Esophagus squamous epithelium (tissue), 5 donors: ENCODE measurements around the gene RSAD2. TPM values are rescaled to one million over a fixed set of nuclear protein-coding genes. Genes with fewer than 3 reads are reported as not detected.

Source experiments
- DNase-seq: peaks from one replicate; lab custom pipeline; 2025; lab: John Stamatoyannopoulos, UW
- H3K27ac ChIP-seq, 4 donors: fragments of 200-600 bp; sonication (generic); one replicate each; pipeline ENCODE4 v1.5.1; 2016 to 2019; ENCODE audit warnings: mild to moderate bottlenecking in 1 of 4
- H3K27me3 ChIP-seq, 4 donors: fragments of 200-600 bp; sonication (generic); 1 replicate in 3 of 4; 2 replicates in 1 of 4; pipeline versions ENCODE4 v1.5.1 to v1.6.0; 2017 to 2021; ENCODE audit warnings: antibody characterized with exemption in 1 of 4
- H3K36me3 ChIP-seq, 3 donors: fragments of 200-600 bp; sonication (generic); one replicate each; pipeline ENCODE4 v1.5.1; 2016 to 2019
- H3K4me1 ChIP-seq, 3 donors: fragments of 200-600 bp; sonication (generic); one replicate each; pipeline ENCODE4 v1.5.1; 2017 to 2019
- H3K4me3 ChIP-seq, 4 donors: fragments of 200-600 bp; sonication (generic); 1 replicate in 3 of 4; 2 replicates in 1 of 4; pipeline ENCODE4 v1.5.1; 2016 to 2019; ENCODE audit warnings: mild to moderate bottlenecking in 2 of 4, moderate library complexity in 1 of 4
- H3K9me3 ChIP-seq, 3 donors: fragments of 200-600 bp; sonication (generic); one replicate each; pipeline ENCODE4 v1.5.1; 2016 to 2019
- POLR2A ChIP-seq, 4 donors: fragments of 450-650 bp; IDR thresholded peaks; one replicate each; pipeline ENCODE4 v1.6.1; 2017; ENCODE audit warnings: antibody characterized with exemption in 4 of 4, mild to moderate bottlenecking in 4 of 4, moderate library complexity in 3 of 4
- WGBS, 2 donors: methylation state at CpG; one replicate each; pipeline ENCODE4 v1.1.5; 2018; 5-methylcytosine and 5-hydroxymethylcytosine counted together
- intact Hi-C: fragments of 100-400 bp; cut with DNase I; formaldehyde crosslinking; loops from one replicate; pipeline ENCODE4 v1.15.0; 2022
- total RNA-seq, 4 donors: library from RNA; depleted of rRNA; stranded (reverse); fragments of >200 nt; gene quantifications; one replicate each; pipeline ENCODE4 v1.1.0, GENCODE V29; 2016
- TF ChIP-seq, protein P1 (sequence below), 6 experiments: fragments of 450-650 bp in 4 of 6; fragments of 200-600 bp in 2 of 6; sonication (generic) in 2 of 6; IDR thresholded peaks; one replicate each; pipeline ENCODE4 v1.5.1; 2016 to 2019; ENCODE audit warnings: antibody characterized with exemption in 6 of 6, mild to moderate bottlenecking in 4 of 6, moderate library complexity in 4 of 6
- donor health status: DM: yes; HTN: yes; CAD: no.

The RSAD2 gene
- total RNA-seq, 4 donors from 2014 or later = 0.15 to 4.3 (median 0.66) TPM

DNA sequence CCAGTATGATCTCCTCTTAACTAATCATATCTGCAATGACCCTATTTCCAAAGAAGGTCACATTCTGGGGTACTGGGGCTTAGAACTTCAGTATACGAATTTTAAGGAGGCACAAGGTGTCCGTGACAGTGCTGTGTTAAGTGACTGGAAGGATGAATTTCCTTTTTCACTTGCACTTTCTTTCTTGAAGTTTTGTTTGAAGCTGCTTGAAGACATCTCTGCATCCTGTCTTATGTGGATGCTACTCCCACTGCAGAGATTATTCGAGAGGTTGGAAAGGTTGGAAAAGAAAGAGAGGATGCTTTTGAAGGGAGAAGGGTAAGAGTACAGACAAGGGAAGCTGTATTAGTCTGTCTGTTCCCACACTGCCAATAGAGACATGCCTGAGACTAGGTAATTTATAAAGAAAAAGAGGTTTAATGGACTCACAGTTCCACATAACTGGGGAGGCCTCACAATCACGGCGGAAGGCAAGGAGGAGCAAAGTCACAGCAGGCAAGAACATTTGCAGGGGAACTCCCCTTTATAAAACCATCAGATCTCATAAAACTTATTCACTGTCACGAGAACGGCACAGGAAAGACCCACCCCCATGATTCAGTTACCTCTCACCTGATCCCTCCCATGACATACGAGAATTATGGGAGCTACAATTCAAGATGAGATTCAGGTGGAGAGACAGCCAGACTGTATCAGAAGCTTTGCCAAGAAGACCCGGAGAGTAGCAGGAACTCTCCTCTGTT is 36.0 kb downstream of the RSAD2 start:
- Histone ChIP-seq H3K9me3 (no peaks in the 10 kb centered on the region), H3K4me1 (peaks cover 0 to 21% (median 3%) of the 10 kb centered on the region in 3 donors), H3K27me3 (peaks cover 0 to 5% (median 0%) of the 10 kb centered on the region in 4 donors), H3K36me3 (no peaks in the 10 kb centered on the region), H3K4me3 (no peak overlapping the region), H3K27ac (no peak overlapping the region)
- WGBS, 2 donors = 73 to 87% methylated on average over 9 of the region's 9 CpGs
- no peak for DNase-seq
- TF ChIP-seq, protein P1, sequence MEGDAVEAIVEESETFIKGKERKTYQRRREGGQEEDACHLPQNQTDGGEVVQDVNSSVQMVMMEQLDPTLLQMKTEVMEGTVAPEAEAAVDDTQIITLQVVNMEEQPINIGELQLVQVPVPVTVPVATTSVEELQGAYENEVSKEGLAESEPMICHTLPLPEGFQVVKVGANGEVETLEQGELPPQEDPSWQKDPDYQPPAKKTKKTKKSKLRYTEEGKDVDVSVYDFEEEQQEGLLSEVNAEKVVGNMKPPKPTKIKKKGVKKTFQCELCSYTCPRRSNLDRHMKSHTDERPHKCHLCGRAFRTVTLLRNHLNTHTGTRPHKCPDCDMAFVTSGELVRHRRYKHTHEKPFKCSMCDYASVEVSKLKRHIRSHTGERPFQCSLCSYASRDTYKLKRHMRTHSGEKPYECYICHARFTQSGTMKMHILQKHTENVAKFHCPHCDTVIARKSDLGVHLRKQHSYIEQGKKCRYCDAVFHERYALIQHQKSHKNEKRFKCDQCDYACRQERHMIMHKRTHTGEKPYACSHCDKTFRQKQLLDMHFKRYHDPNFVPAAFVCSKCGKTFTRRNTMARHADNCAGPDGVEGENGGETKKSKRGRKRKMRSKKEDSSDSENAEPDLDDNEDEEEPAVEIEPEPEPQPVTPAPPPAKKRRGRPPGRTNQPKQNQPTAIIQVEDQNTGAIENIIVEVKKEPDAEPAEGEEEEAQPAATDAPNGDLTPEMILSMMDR (IDR thresholded peaks at IDR 0.05) = no peak
- TF ChIP-seq POLR2A (IDR thresholded peaks at IDR 0.05) = no peak
- intact Hi-C loops = loop anchor here (10.0 kb wide), 1 partner anchor 121 kb away; no protein-coding TSS in a partner anchor

DNA sequence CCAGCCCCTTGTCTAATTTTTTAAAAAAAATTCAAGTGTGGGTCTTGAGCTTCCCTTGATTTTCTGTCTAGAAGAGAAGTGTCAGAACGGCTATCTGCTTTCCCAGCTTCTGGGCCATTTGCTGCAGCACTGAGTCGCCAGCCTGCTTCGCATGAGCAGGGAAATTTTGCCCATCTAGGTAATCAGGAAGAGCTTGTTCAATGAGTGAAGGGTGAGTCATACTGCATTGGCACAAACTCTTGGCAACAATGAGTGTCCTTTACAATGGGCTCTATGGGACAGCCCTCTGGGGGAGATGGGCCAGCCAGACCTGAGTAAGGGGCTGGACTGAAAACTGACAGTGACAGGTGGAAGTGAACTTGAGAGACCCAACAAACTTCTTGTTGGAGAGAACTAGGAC is 37.3 kb downstream of the RSAD2 start:
- no peak for DNase-seq
- intact Hi-C loops = loop anchor here (10.0 kb wide), 1 partner anchor 120 kb away; no protein-coding TSS in a partner anchor
- peaks cover 0 to 26% (median 3%) of the 10 kb centered on the region in 3 donors for H3K4me1 ChIP-seq
- H3K27me3 ChIP-seq = peaks cover 0 to 5% (median 0%) of the 10 kb centered on the region in 4 donors
- TF ChIP-seq, protein P1 (IDR thresholded peaks at IDR 0.05) = no peak
- no peak for TF ChIP-seq POLR2A (IDR thresholded peaks at IDR 0.05)
- WGBS, 2 donors = 11 to 40% methylated on average over 1 to 2 of the region's 3 CpGs
- no peaks in the 10 kb centered on the region for H3K9me3 ChIP-seq
- no peak overlapping the region for H3K27ac ChIP-seq
- no peaks in the 10 kb centered on the region for H3K36me3 ChIP-seq
- no peak overlapping the region for H3K4me3 ChIP-seq

DNA sequence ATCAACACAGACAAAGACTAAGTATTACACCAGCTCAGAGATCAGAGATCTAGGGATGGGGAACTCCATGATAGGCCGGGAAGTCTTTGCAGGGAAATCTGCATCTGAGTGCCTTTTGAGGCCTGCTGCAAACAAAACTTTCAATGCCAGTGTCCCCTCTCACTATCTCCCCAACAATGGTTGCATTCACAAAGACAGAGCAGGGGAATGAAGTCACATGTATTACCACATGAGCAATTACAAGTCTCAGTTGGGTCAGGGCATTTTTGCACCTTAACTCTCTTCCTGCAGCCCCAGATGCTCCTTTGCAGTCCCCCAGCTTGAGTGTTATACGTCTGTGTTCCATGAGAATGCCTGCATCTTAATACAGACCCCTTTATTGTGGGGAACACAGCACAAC is 37.8 kb downstream of the RSAD2 start:
- H3K4me1 ChIP-seq = peaks cover 0 to 29% (median 3%) of the 10 kb centered on the region in 3 donors
- TF ChIP-seq, protein P1 (IDR thresholded peaks at IDR 0.05) = no peak
- TF ChIP-seq POLR2A (IDR thresholded peaks at IDR 0.05) = no peak
- H3K27me3 ChIP-seq = peaks cover 0 to 5% (median 0%) of the 10 kb centered on the region in 4 donors
- H3K9me3 ChIP-seq = no peaks in the 10 kb centered on the region
- no peak overlapping the region for H3K27ac ChIP-seq
- H3K4me3 ChIP-seq = no peak overlapping the region
- no peak for DNase-seq
- H3K36me3 ChIP-seq = no peaks in the 10 kb centered on the region
- WGBS, 2 donors = 94 to 95% methylated on average over 2 of the region's 2 CpGs
- intact Hi-C loops = loop anchor here (10.0 kb wide), 1 partner anchor 119 kb away; no protein-coding TSS in a partner anchor

DNA sequence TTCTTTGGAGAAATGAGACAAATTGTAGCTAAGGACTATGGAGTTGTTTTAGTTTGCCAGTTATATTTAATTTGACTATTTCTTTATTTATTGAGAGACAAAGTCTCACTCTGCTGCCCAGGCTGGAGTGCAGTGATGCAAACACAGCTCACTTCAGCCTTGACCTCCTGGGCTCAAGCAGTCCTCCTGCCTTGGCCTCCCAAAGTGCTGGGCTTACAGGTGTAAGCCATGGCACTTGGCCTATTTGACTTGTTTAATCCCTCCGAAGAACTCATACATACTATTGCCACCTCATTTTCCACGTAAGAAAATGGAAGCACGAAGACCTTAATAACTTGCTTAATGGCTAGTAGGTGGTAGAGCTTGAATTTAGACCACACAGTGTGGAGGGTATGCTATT is 38.6 kb downstream of the RSAD2 start:
- Histone ChIP-seq H3K27me3 (peaks cover 0 to 5% (median 0%) of the 10 kb centered on the region in 4 donors), H3K4me3 (no peak overlapping the region), H3K4me1 (peaks cover 0 to 36% (median 3%) of the 10 kb centered on the region in 3 donors), H3K9me3 (no peaks in the 10 kb centered on the region), H3K36me3 (no peaks in the 10 kb centered on the region), H3K27ac (no peak overlapping the region)
- TF ChIP-seq, protein P1 (IDR thresholded peaks at IDR 0.05) = no peak
- TF ChIP-seq POLR2A (IDR thresholded peaks at IDR 0.05) = no peak
- 90 to 92% methylated on average over 3 of the region's 3 CpGs for WGBS, 2 donors
- no peak for DNase-seq
- intact Hi-C loops = loop anchor here (10.0 kb wide), 1 partner anchor 119 kb away; no protein-coding TSS in a partner anchor

DNA sequence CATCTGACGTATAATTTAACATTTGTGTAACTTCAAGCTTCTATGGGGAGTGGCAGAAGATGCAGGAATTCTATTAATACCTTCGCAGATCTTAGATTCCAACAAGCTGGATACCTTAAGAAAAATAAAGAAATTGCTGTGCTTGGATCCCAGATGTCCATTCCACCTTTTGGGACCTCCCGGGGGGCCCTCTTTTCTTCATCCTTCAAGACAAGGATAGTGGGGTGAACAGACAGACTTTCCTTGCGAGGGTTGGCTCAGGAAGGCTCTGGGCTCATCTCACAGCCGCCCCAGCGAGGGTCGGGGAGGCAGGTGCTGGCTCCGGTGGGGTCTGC is 39.1 kb downstream of the RSAD2 start:
- Histone ChIP-seq H3K9me3 (no peaks in the 10 kb centered on the region), H3K4me1 (peaks cover 0 to 39% (median 3%) of the 10 kb centered on the region in 3 donors), H3K27me3 (peaks cover 0 to 5% (median 0%) of the 10 kb centered on the region in 4 donors), H3K4me3 (peak overlapping the region in 3 of 4 donors; percentile 55 to 89 (median 82)), H3K27ac (no peak overlapping the region), H3K36me3 (no peaks in the 10 kb centered on the region)
- intact Hi-C loops = loop anchor here (10.0 kb wide), 1 partner anchor 118 kb away; no protein-coding TSS in a partner anchor
- TF ChIP-seq, protein P1 (IDR thresholded peaks at IDR 0.05) = no peak
- no peak for TF ChIP-seq POLR2A (IDR thresholded peaks at IDR 0.05)
- no peak for DNase-seq
- WGBS, 2 donors = 50 to 67% methylated on average over 5 to 8 of the region's 8 CpGs
